Endodermal cell (in vitro differentiated cells): ENCODE data around the gene PRR22. TPM values are rescaled to one million over a fixed set of nuclear protein-coding genes. Genes with fewer than 3 reads are reported as not detected.

Experiments used
- DNase-seq: peaks from one replicate; pipeline ENCODE4 v3.0.0-alpha.2; 2017
- H3K27ac ChIP-seq: 2 replicates; pipeline ENCODE4 v1.5.1; 2013; ENCODE audit warnings: mild to moderate bottlenecking, low read depth, low read length, moderate library complexity
- H3K27me3 ChIP-seq: 2 replicates; pipeline ENCODE4 v1.6.1; 2013; ENCODE audit warnings: mild to moderate bottlenecking, low read length, moderate library complexity; ENCODE audit not compliant: insufficient read depth, control insufficient read depth, poor library complexity, severe bottlenecking
- H3K36me3 ChIP-seq: 2 replicates; pipeline ENCODE4 v1.7.0; 2013; ENCODE audit warnings: mild to moderate bottlenecking, low read length, moderate library complexity; ENCODE audit not compliant: control insufficient read depth, insufficient read depth
- H3K4me1 ChIP-seq: one replicate; pipeline ENCODE4 v1.7.0; 2013; ENCODE audit warnings: low read length; ENCODE audit not compliant: control insufficient read depth, insufficient read depth
- H3K4me3 ChIP-seq: 2 replicates; pipeline ENCODE4 v1.5.1; 2013; ENCODE audit warnings: mild to moderate bottlenecking, low read length, moderate library complexity
- H3K9ac ChIP-seq: 2 replicates; pipeline ENCODE4 v1.6.1; 2013; ENCODE audit warnings: mild to moderate bottlenecking, low read length, moderate library complexity; ENCODE audit not compliant: poor library complexity, severe bottlenecking; ENCODE audit errors: extremely low read depth
- H3K9me3 ChIP-seq: 2 replicates; pipeline ENCODE4 v1.6.1; 2013; ENCODE audit warnings: mild to moderate bottlenecking, low read length, moderate library complexity; ENCODE audit not compliant: control insufficient read depth
- H3K27ac Mint-ChIP-seq: 2 replicates; pipeline ENCODE4 v1.8.0; 2020; ENCODE audit warnings: mixed read lengths
- H3K27me3 Mint-ChIP-seq: 2 replicates; pipeline ENCODE4 v1.8.0; 2021; ENCODE audit warnings: mild to moderate bottlenecking, mixed read lengths; ENCODE audit not compliant: insufficient read depth
- H3K36me3 Mint-ChIP-seq: 2 replicates; pipeline ENCODE4 v1.8.0; 2020; ENCODE audit warnings: low read depth, mixed read lengths
- H3K4me1 Mint-ChIP-seq: 2 replicates; pipeline ENCODE4 v1.8.0; 2020; ENCODE audit warnings: mixed read lengths
- H3K4me3 Mint-ChIP-seq: 2 replicates; pipeline ENCODE4 v1.8.0; 2020; ENCODE audit warnings: mild to moderate bottlenecking, moderate library complexity, mixed read lengths
- H3K9me3 Mint-ChIP-seq: 2 replicates; pipeline ENCODE4 v1.8.0; 2020; ENCODE audit warnings: mild to moderate bottlenecking, mixed read lengths
- CTCF ChIP-seq: fragments of 200-600 bp; sonication (generic); conservative IDR thresholded peaks from 2 replicates; pipeline ENCODE4 v1.5.0; 2021; ENCODE audit warnings: antibody characterized with exemption, mild to moderate bottlenecking
- WGBS, 2 experiments: methylation state at CpG; one replicate each; pipeline versions ENCODE4 v1.1.5 to v1.1.7; 2013; ENCODE audit warnings: missing lambda C conversion rate in 2 of 2, mixed read lengths in 1 of 2; ENCODE audit not compliant: insufficient coverage in 1 of 2, insufficient read length in 1 of 2; 5-methylcytosine and 5-hydroxymethylcytosine counted together
- total RNA-seq, 2 donors: library from RNA; stranded (reverse); fragmentation: NEBNext Ultra II Directional in 1 of 2; extraction: Animal tissue kit (Norgen Biotek cat#: 25700) in 1 of 2; gene quantifications; 2 replicates in 1 of 2; 3 replicates in 1 of 2; pipeline ENCODE4 v1.2.1, GENCODE V29; 2021

Gene PRR22
- total RNA-seq, 2 donors from 2014 or later, result 1.9 to 3.6 TPM

GRCh38 chr19:5809053-5809452, 24.5 kb upstream of the PRR22 start:
- 90 to 91% methylated on average over 8 to 9 of the region's 9 CpGs for WGBS, 2 experiments
- no peaks in the 10 kb centered on the region for H3K9me3 Mint-ChIP-seq

GRCh38 chr19:5808120-5808816, 23.7 kb upstream of the PRR22 start:
- Histone ChIP-seq H3K9ac (no peak overlapping the region), H3K27me3 (peaks cover 12% of the 10 kb centered on the region), H3K4me1 (no peaks in the 10 kb centered on the region), H3K4me3 (no peak overlapping the region), H3K9me3 (no peaks in the 10 kb centered on the region), H3K27ac (no peak overlapping the region), H3K36me3 (no peaks in the 10 kb centered on the region)
- TF ChIP-seq CTCF, result no peak
- Mint-ChIP-seq H3K4me3 (no peak overlapping the region), H3K9me3 (no peaks in the 10 kb centered on the region), H3K27me3 (peaks cover 15% of the 10 kb centered on the region), H3K27ac (no peak overlapping the region), H3K4me1 (peaks cover 8% of the 10 kb centered on the region), H3K36me3 (no peaks in the 10 kb centered on the region)
- WGBS, 2 experiments, result 93 to 95% methylated on average over 8 to 20 of the region's 21 CpGs
- no peak for DNase-seq

More at GRCh38 chr19:5809053-5809452, 24.5 kb upstream of the PRR22 start:
- Histone ChIP-seq H3K36me3 (no peaks in the 10 kb centered on the region), H3K4me1 (no peaks in the 10 kb centered on the region), H3K9ac (no peak overlapping the region), H3K9me3 (no peaks in the 10 kb centered on the region), H3K27me3 (peaks cover 8% of the 10 kb centered on the region), H3K27ac (no peak overlapping the region), H3K4me3 (no peak overlapping the region)
- Mint-ChIP-seq H3K27me3 (peaks cover 9% of the 10 kb centered on the region), H3K27ac (no peak overlapping the region), H3K36me3 (no peaks in the 10 kb centered on the region), H3K4me3 (no peak overlapping the region), H3K4me1 (peaks cover 8% of the 10 kb centered on the region)
- no peak for DNase-seq
- TF ChIP-seq CTCF, result no peak

GRCh38 chr19:5806905-5807304, 22.4 kb upstream of the PRR22 start:
- Mint-ChIP-seq H3K4me3 (no peak overlapping the region), H3K9me3 (no peaks in the 10 kb centered on the region), H3K27ac (no peak overlapping the region), H3K4me1 (peaks cover 8% of the 10 kb centered on the region), H3K36me3 (no peaks in the 10 kb centered on the region), H3K27me3 (peaks cover 26% of the 10 kb centered on the region)
- Histone ChIP-seq H3K27ac (no peak overlapping the region), H3K9me3 (no peaks in the 10 kb centered on the region), H3K4me1 (no peaks in the 10 kb centered on the region), H3K4me3 (no peak overlapping the region), H3K27me3 (peaks cover 19% of the 10 kb centered on the region), H3K36me3 (no peaks in the 10 kb centered on the region), H3K9ac (no peak overlapping the region)
- TF ChIP-seq CTCF, result no peak
- DNase-seq, result no peak
- 88 to 89% methylated on average over 4 to 5 of the region's 5 CpGs for WGBS, 2 experiments
